SK-N-SH treated with all-trans-retinoic acid at 6 μM for 48 hours (cell line): ENCODE measurements around the gene CCDC148.

Source experiments
- ATAC-seq: fragments of 200-7000 bp; cut with Tn5 transposase; 3 replicates; pipeline ENCODE4 v1.9.1; 2020; ENCODE audit warnings: mild to moderate bottlenecking, moderate library complexity
- ARNTL ChIP-seq: fragments of 450-650 bp; formaldehyde crosslinking; IDR thresholded peaks from 2 replicates; pipeline ENCODE4 v1.5.0; 2020; ENCODE audit warnings: low read depth, mild to moderate bottlenecking, moderate library complexity, borderline replicate concordance
- BACH2 ChIP-seq: fragments of 250-450 bp; sonication (Bioruptor Pico); IDR thresholded peaks from 2 replicates; pipeline ENCODE4 v1.9.0; 2021; ENCODE audit warnings: mild to moderate bottlenecking, borderline replicate concordance
- CREB5 ChIP-seq: fragments of 250-450 bp; sonication (Bioruptor Pico); IDR thresholded peaks from 2 replicates; pipeline ENCODE4 v1.5.1; 2020; ENCODE audit warnings: low read depth, mild to moderate bottlenecking, moderate library complexity
- CSDC2 ChIP-seq: fragments of 250-450 bp; sonication (Bioruptor Pico); IDR thresholded peaks from 2 replicates; pipeline ENCODE4 v1.5.0; 2020; ENCODE audit warnings: mild to moderate bottlenecking, moderate library complexity
- CSRNP3 ChIP-seq: fragments of 250-450 bp; sonication (Bioruptor Pico); IDR thresholded peaks from 2 replicates; pipeline ENCODE4 v1.5.1; 2021; ENCODE audit warnings: mild to moderate bottlenecking, moderate library complexity
- GLIS3 ChIP-seq: fragments of 250-450 bp; sonication (Bioruptor Pico); IDR thresholded peaks from 2 replicates; pipeline ENCODE4 v1.5.0; 2020; ENCODE audit warnings: mild to moderate bottlenecking, moderate library complexity
- ISL1 ChIP-seq: fragments of 250-450 bp; sonication (Bioruptor Pico); IDR thresholded peaks from 2 replicates; pipeline ENCODE4 v2.1.2; 2022; ENCODE audit warnings: mild to moderate bottlenecking, moderate library complexity
- PPARA ChIP-seq: fragments of 250-450 bp; sonication (Bioruptor Pico); IDR thresholded peaks from 2 replicates; pipeline ENCODE4 v1.5.0; 2020; ENCODE audit warnings: mild to moderate bottlenecking, borderline replicate concordance
- SNAI2 ChIP-seq: fragments of 250-450 bp; sonication (Bioruptor Pico); IDR thresholded peaks from 2 replicates; pipeline ENCODE4 v1.5.0; 2020; ENCODE audit warnings: mild to moderate bottlenecking, moderate library complexity
- TCF4 ChIP-seq: fragments of 250-450 bp; sonication (Bioruptor Pico); IDR thresholded peaks from 2 replicates; pipeline ENCODE4 v1.8.0; 2021; ENCODE audit warnings: mild to moderate bottlenecking, moderate library complexity, borderline replicate concordance
- TOX ChIP-seq: fragments of 250-450 bp; sonication (Bioruptor Pico); IDR thresholded peaks from 2 replicates; pipeline ENCODE4 v1.8.0; 2021; ENCODE audit warnings: mild to moderate bottlenecking, moderate library complexity, borderline replicate concordance
- TSHZ2 ChIP-seq: fragments of 250-450 bp; sonication (Bioruptor Pico); IDR thresholded peaks from 2 replicates; pipeline ENCODE4 v1.5.0; 2020; ENCODE audit warnings: mild to moderate bottlenecking, moderate library complexity
- ZC3H10 ChIP-seq: fragments of 250-450 bp; sonication (Bioruptor Pico); IDR thresholded peaks from 2 replicates; pipeline ENCODE4 v1.5.1; 2021; ENCODE audit warnings: mild to moderate bottlenecking, moderate library complexity
- ZFP3 ChIP-seq: fragments of 250-450 bp; sonication (Bioruptor Pico); IDR thresholded peaks from 2 replicates; pipeline ENCODE4 v1.5.0; 2020; ENCODE audit warnings: mild to moderate bottlenecking, moderate library complexity
- ZFP30 ChIP-seq: fragments of 450-650 bp; formaldehyde crosslinking; IDR thresholded peaks from 2 replicates; pipeline ENCODE4 v1.5.0; 2022; ENCODE audit warnings: mild to moderate bottlenecking, moderate library complexity
- ZNF565 ChIP-seq: fragments of 450-650 bp; formaldehyde crosslinking; conservative IDR thresholded peaks from 2 replicates; pipeline ENCODE4 v1.5.0; 2020; ENCODE audit warnings: low read depth, mild to moderate bottlenecking, moderate library complexity
- ZNF8 ChIP-seq: fragments of 450-650 bp; formaldehyde crosslinking; IDR thresholded peaks from 2 replicates; pipeline ENCODE4 v1.5.0; 2020; ENCODE audit warnings: mild to moderate bottlenecking, moderate library complexity
- TF ChIP-seq, protein P1 (sequence below): fragments of 250-450 bp; sonication (Bioruptor Pico); IDR thresholded peaks from 2 replicates; pipeline ENCODE4 v1.8.0; 2020; ENCODE audit warnings: mild to moderate bottlenecking, moderate library complexity, borderline replicate concordance
- TF ChIP-seq, protein P2 (sequence below): fragments of 250-450 bp; sonication (Bioruptor Pico); IDR thresholded peaks from 2 replicates; pipeline ENCODE4 v1.8.0; 2021; ENCODE audit warnings: low read depth, mild to moderate bottlenecking, moderate library complexity, borderline replicate concordance

CCDC148 gene

DNA sequence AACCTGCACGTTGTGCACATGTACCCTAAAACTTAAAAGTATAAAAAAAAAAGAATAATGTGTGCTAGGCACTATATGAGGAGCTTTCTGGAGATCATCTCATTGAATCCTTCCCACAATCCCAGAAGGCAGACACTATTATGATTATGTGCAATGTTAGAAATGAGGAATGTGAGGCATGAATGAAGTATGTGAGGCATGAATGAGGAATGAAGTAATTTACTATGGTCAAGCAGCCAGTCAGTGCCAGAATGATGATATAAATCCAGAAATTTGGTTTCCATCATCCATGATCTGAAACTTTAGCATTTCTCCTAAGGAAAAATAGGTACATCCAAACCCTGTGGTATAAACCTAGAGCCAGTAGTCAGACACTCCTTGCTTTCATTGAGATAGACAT is 42.0 kb downstream of the CCDC148 start (continued):
- no peak for TF ChIP-seq BACH2
- TF ChIP-seq ARNTL = no peak
- no peak for TF ChIP-seq GLIS3 (CRISPR knock-in tag)
- no peak for TF ChIP-seq SNAI2 (CRISPR knock-in tag)
- peak; percentile 52 for TF ChIP-seq ISL1
- TF ChIP-seq CSDC2 (CRISPR knock-in tag) = no peak
- TF ChIP-seq TCF4 (CRISPR knock-in tag) = no peak
- TF ChIP-seq CREB5 = peak; percentile 14; the same call in 1 of the 2 replicates
- TF ChIP-seq PPARA (CRISPR knock-in tag) = no peak

GRCh38 chr2:158413581-158413980 is 43.0 kb downstream of the CCDC148 start:
- no peak for ATAC-seq
- no peak for TF ChIP-seq GLIS3 (CRISPR knock-in tag)
- no peak for TF ChIP-seq ZNF8 (CRISPR knock-in tag)
- no peak for TF ChIP-seq CSRNP3
- no peak for TF ChIP-seq SNAI2 (CRISPR knock-in tag)
- TF ChIP-seq CREB5 = no peak
- no peak for TF ChIP-seq ZC3H10 (CRISPR knock-in tag)
- TF ChIP-seq PPARA (CRISPR knock-in tag) = no peak
- TF ChIP-seq ZNF565 = no peak
- TF ChIP-seq, protein P1, sequence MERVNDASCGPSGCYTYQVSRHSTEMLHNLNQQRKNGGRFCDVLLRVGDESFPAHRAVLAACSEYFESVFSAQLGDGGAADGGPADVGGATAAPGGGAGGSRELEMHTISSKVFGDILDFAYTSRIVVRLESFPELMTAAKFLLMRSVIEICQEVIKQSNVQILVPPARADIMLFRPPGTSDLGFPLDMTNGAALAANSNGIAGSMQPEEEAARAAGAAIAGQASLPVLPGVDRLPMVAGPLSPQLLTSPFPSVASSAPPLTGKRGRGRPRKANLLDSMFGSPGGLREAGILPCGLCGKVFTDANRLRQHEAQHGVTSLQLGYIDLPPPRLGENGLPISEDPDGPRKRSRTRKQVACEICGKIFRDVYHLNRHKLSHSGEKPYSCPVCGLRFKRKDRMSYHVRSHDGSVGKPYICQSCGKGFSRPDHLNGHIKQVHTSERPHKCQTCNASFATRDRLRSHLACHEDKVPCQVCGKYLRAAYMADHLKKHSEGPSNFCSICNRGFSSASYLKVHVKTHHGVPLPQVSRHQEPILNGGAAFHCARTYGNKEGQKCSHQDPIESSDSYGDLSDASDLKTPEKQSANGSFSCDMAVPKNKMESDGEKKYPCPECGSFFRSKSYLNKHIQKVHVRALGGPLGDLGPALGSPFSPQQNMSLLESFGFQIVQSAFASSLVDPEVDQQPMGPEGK (CRISPR knock-in tag) = no peak
- TF ChIP-seq TCF4 (CRISPR knock-in tag) = no peak
- no peak for TF ChIP-seq BACH2
- TF ChIP-seq, protein P2, sequence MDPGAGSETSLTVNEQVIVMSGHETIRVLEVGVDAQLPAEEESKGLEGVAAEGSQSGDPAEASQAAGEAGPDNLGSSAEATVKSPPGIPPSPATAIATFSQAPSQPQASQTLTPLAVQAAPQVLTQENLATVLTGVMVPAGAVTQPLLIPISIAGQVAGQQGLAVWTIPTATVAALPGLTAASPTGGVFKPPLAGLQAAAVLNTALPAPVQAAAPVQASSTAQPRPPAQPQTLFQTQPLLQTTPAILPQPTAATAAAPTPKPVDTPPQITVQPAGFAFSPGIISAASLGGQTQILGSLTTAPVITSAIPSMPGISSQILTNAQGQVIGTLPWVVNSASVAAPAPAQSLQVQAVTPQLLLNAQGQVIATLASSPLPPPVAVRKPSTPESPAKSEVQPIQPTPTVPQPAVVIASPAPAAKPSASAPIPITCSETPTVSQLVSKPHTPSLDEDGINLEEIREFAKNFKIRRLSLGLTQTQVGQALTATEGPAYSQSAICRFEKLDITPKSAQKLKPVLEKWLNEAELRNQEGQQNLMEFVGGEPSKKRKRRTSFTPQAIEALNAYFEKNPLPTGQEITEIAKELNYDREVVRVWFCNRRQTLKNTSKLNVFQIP (CRISPR knock-in tag) = no peak
- no peak for TF ChIP-seq TSHZ2 (CRISPR knock-in tag)
- no peak for TF ChIP-seq ZFP3 (CRISPR knock-in tag)
- no peak for TF ChIP-seq TOX (CRISPR knock-in tag)

GRCh38 chr2:158412206-158412605 is 44.3 kb downstream of the CCDC148 start:
- no peak for TF ChIP-seq GLIS3 (CRISPR knock-in tag)
- TF ChIP-seq ISL1 = peak; percentile 49
- no peak for TF ChIP-seq ZFP30 (CRISPR knock-in tag)
- ATAC-seq = no peak
